B cell (primary cell): ENCODE measurements around the gene CBLN3. TPM values are rescaled to one million over a fixed set of nuclear protein-coding genes. Genes with fewer than 3 reads are reported as not detected.
A peak's percentile ranks its signal among the peaks of the same experiment; 100 is the strongest.

Source experiments
- ATAC-seq: fragments of 200-7000 bp; cut with Tn5 transposase; one replicate; pipeline ENCODE4 v1.10.0; 2021; ENCODE audit warnings: low read depth, mild to moderate bottlenecking, moderate number of reproducible peaks, moderate library complexity
- CTCF ChIA-PET: fragments of 350-600 bp; sonication (Branson Sonifier 250); formaldehyde crosslinking; loops from one replicate; lab custom pipeline; 2021; ENCODE audit warnings: antibody characterized with exemption, inconsistent platforms; lab: Charles Lee
- POLR2A ChIA-PET: fragments of 350-600 bp; sonication (Branson Sonifier 250); formaldehyde crosslinking; loops from one replicate; lab custom pipeline; 2021; ENCODE audit warnings: antibody characterized with exemption; lab: Charles Lee
- DNase-seq: peaks from one replicate; pipeline ENCODE4 v3.0.0; 2013
- H2AFZ ChIP-seq: 2 replicates; pipeline ENCODE4 v1.6.1; 2012; ENCODE audit warnings: mild to moderate bottlenecking, low read depth, low read length; ENCODE audit not compliant: insufficient read depth, poor library complexity, severe bottlenecking
- H3K27ac ChIP-seq, 2 donors: 1 replicate in 1 of 2; 2 replicates in 1 of 2; pipeline ENCODE4 v1.5.1; 2012 to 2013; ENCODE audit warnings: low read length in 2 of 2, mild to moderate bottlenecking in 2 of 2, moderate library complexity in 1 of 2
- H3K27me3 ChIP-seq, 4 experiments: fragments of 200-600 bp in 1 of 4; sonication (generic) in 1 of 4; replicated peaks in 1 of 4; 1 replicate in 2 of 4; 2 replicates in 2 of 4; pipeline versions ENCODE4 v1.6.1 to v1.7.0; 2013 to 2016; ENCODE audit warnings: low read length in 3 of 4, mild to moderate bottlenecking in 2 of 4, mixed read lengths in 1 of 4, moderate library complexity in 1 of 4; ENCODE audit not compliant: insufficient read depth in 4 of 4, control insufficient read depth in 3 of 4; ENCODE audit errors: control extremely low read depth in 1 of 4
- H3K36me3 ChIP-seq, 2 experiments: replicated peaks in 1 of 2; 1 replicate in 1 of 2; 2 replicates in 1 of 2; pipeline versions ENCODE4 v1.6.1 to v1.7.1; 2013; ENCODE audit warnings: low read length in 1 of 2; ENCODE audit not compliant: insufficient read depth in 2 of 2, control insufficient read depth in 1 of 2; ENCODE audit errors: control extremely low read depth in 1 of 2, extremely low read depth in 1 of 2
- H3K4me1 ChIP-seq, 2 donors: fragments of 200-600 bp in 1 of 2; sonication (generic) in 1 of 2; 1 replicate in 1 of 2; 2 replicates in 1 of 2; pipeline versions ENCODE4 v1.5.1 to v1.6.1; 2013 to 2017; ENCODE audit warnings: low read length in 2 of 2; ENCODE audit not compliant: control insufficient read depth in 2 of 2, insufficient read depth in 2 of 2
- H3K4me2 ChIP-seq: replicated peaks from 2 replicates; pipeline ENCODE3; 2012; ENCODE audit warnings: mild to moderate bottlenecking, low read depth, low read length; ENCODE audit not compliant: poor library complexity, severe bottlenecking
- H3K4me3 ChIP-seq, 5 experiments: fragments of 200-600 bp in 1 of 5; sonication (generic) in 1 of 5; 1 replicate in 3 of 5; 2 replicates in 2 of 5; pipeline versions ENCODE4 v1.5.1 to v1.7.0; 2011 to 2016; ENCODE audit warnings: low read length in 4 of 5, mild to moderate bottlenecking in 4 of 5, low read depth in 2 of 5, control low read depth in 1 of 5, moderate library complexity in 1 of 5; ENCODE audit not compliant: insufficient read depth in 1 of 5; ENCODE audit errors: control extremely low read depth in 1 of 5, extremely low read depth in 1 of 5
- H3K79me2 ChIP-seq: fragments of 200-600 bp; sonication (generic); one replicate; pipeline ENCODE4 v1.6.0; 2016; ENCODE audit warnings: low read length; ENCODE audit not compliant: control insufficient read depth, insufficient read depth
- H3K9ac ChIP-seq: fragments of 200-600 bp; sonication (generic); 2 replicates; pipeline ENCODE4 v1.6.1; 2017; ENCODE audit warnings: mild to moderate bottlenecking, low read length, moderate library complexity
- H3K9me3 ChIP-seq, 3 donors: one replicate each; pipeline versions ENCODE4 v1.6.1 to v1.7.1; 2013; ENCODE audit warnings: low read length in 2 of 3; ENCODE audit not compliant: control insufficient read depth in 2 of 3, insufficient read depth in 1 of 3; ENCODE audit errors: control extremely low read depth in 1 of 3
- H4K20me1 ChIP-seq: 2 replicates; pipeline ENCODE4 v1.6.0; 2012; ENCODE audit warnings: mild to moderate bottlenecking, low read length; ENCODE audit not compliant: insufficient read depth, control insufficient read depth, poor library complexity, severe bottlenecking
- H3K27ac Mint-ChIP-seq: one replicate; pipeline ENCODE4 v1.8.0; 2021; ENCODE audit warnings: mixed read lengths
- H3K27me3 Mint-ChIP-seq: one replicate; pipeline ENCODE4 v1.8.0; 2021; ENCODE audit warnings: mixed read lengths
- H3K4me1 Mint-ChIP-seq: one replicate; pipeline ENCODE4 v1.8.0; 2021; ENCODE audit warnings: mixed read lengths
- H3K4me3 Mint-ChIP-seq: one replicate; pipeline ENCODE4 v1.8.0; 2021; ENCODE audit warnings: mixed read lengths
- H3K9me3 Mint-ChIP-seq: one replicate; pipeline ENCODE4 v1.8.0; 2022; ENCODE audit warnings: mixed read lengths; ENCODE audit not compliant: insufficient read depth
- EZH2 ChIP-seq: IDR thresholded peaks from 2 replicates; pipeline ENCODE4 v1.6.1; 2012; ENCODE audit warnings: borderline replicate concordance, low read depth, mild to moderate bottlenecking, moderate library complexity, low read length; ENCODE audit not compliant: insufficient read depth, poor library complexity, severe bottlenecking
- WGBS: methylation state at CpG from one replicate; pipeline ENCODE4 v1.1.5; 2013; ENCODE audit warnings: missing lambda C conversion rate; ENCODE audit not compliant: insufficient coverage; 5-methylcytosine and 5-hydroxymethylcytosine counted together
- intact Hi-C: fragments of 100-400 bp; cut with micrococcal nuclease; formaldehyde crosslinking; loops from one replicate; pipeline ENCODE4 v1.10.0; 2022
- polyA plus RNA-seq: library from polyadenylated mRNA; depleted of rRNA; stranded (reverse); fragments of >200 nt; gene quantifications from 2 replicates; pipeline ENCODE4 v1.2.3, GENCODE V29; 2012
- total RNA-seq, 2 donors: library from RNA; stranded (reverse); fragments of 120-200 nt in 1 of 2; gene quantifications; 1 replicate in 1 of 2; 2 replicates in 1 of 2; pipeline versions ENCODE4 v1.2.3 to v1.2.4, GENCODE V29; 2013 to 2022
- TF ChIP-seq, protein P1 (sequence below): fragments of 200-600 bp; IDR thresholded peaks from one replicate; pipeline ENCODE4 v1.8.0; 2022; ENCODE audit warnings: antibody characterized with exemption, mild to moderate bottlenecking

Gene CBLN3
- total and polyA plus RNA-seq, 2 donors (not counting 1 experiment from before 2014, with no cell fraction given): 35.0 to 134 TPM

DNA sequence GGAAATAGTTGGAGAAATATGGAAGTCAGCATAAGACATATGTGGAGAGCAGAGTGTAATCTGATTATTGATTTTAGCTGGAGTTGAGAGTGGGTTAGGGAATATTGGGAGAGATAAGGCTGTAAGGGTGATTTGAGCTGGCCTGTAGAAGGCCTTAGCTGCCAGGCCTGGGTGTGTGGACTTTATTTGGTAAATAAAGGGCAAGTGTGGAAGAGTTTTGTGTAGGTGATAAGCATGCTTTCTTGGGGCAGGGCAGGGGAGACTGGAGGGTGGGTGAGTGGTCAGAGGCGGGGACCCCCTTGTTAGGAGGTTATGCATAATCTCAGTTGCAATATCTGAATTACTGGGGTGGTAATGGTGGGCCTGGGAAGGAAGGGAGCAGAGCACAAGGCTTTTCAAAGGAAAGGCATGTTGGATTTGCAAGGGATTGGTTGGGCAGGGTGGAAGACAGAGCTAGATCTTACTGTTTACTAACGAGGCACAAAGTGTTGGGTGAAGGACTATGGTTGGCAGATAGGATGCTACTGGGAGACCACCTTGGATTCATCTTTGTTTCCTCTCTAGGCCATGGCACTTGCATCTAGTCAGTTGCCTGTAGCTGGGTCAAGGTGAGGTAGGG lies 5.8 kb upstream of the CBLN3 start:
- DNase-seq (no peak), ATAC-seq (no peak)
- intact Hi-C loops: loop anchor here (10.0 kb wide), 1 partner anchor 1340 kb away; the partner anchor contains the start of genes ACIN1 and C14orf119
- Histone ChIP-seq H4K20me1 (peaks cover 79% of the 10 kb centered on the region), H3K9ac (no peak overlapping the region), H3K27me3 (no peaks in the 10 kb centered on the region), H3K27ac (peak overlapping the region in 1 of 2 donors; percentile 14), H3K4me3 (no peak overlapping the region), H3K36me3 (peaks cover 0 to 88% of the 10 kb centered on the region in 2 experiments), H3K79me2 (peaks cover 38% of the 10 kb centered on the region), H3K4me2 (no peak overlapping the region), H3K4me1 (peaks cover 34 to 36% of the 10 kb centered on the region in 2 donors), H3K9me3 (no peaks in the 10 kb centered on the region), H2AFZ (no peak overlapping the region)
- WGBS: 100% methylated on average over 2 of the region's 2 CpGs
- H3K4me1 Mint-ChIP-seq: peaks cover 63% of the 10 kb centered on the region
- no peaks in the 10 kb centered on the region for H3K27me3 Mint-ChIP-seq
- POLR2A ChIA-PET: interaction anchor here (1.0 to 2.8 kb wide), 2 partner anchors 69 to 102 kb away, joined by 12 to 20 read pairs; no protein-coding TSS in a partner anchor
- CTCF ChIA-PET: interaction anchor here (0.6 to 17.4 kb wide), 13 partner anchors 11 to 244 kb away, joined by 3 to 650 read pairs (median 6); partner anchors contain the start of genes ADCY4, LTB4R, MDP1 and RIPK3
- H3K9me3 Mint-ChIP-seq: no peaks in the 10 kb centered on the region
- no peak for TF ChIP-seq EZH2
- TF ChIP-seq, protein P1, sequence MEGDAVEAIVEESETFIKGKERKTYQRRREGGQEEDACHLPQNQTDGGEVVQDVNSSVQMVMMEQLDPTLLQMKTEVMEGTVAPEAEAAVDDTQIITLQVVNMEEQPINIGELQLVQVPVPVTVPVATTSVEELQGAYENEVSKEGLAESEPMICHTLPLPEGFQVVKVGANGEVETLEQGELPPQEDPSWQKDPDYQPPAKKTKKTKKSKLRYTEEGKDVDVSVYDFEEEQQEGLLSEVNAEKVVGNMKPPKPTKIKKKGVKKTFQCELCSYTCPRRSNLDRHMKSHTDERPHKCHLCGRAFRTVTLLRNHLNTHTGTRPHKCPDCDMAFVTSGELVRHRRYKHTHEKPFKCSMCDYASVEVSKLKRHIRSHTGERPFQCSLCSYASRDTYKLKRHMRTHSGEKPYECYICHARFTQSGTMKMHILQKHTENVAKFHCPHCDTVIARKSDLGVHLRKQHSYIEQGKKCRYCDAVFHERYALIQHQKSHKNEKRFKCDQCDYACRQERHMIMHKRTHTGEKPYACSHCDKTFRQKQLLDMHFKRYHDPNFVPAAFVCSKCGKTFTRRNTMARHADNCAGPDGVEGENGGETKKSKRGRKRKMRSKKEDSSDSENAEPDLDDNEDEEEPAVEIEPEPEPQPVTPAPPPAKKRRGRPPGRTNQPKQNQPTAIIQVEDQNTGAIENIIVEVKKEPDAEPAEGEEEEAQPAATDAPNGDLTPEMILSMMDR: no peak
- peak overlapping the region; percentile 47 for H3K27ac Mint-ChIP-seq
- peak overlapping the region; percentile 6 for H3K4me3 Mint-ChIP-seq

DNA sequence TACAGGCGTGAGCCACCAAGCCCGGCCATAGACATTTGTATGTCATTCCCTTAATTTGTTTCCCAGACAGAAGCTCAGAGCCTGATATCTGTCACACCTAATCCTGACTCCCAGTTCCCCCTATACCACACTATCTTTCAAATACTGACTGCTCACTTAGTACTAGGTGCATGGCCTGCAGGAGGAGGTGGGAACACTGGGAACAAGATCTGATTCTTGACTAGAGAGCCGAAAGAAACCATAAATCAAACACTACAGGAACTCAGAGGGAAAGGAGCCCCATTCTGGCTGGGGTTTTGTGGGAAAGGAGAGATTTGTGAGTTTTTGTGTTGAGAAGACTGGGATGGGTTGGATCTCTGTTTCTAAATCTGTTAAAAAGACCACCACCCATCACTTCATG lies 5.2 kb upstream of the CBLN3 start:
- WGBS: 94% methylated on average over 2 of the region's 3 CpGs
- Histone ChIP-seq H3K27me3 (no peaks in the 10 kb centered on the region), H3K27ac (no peak overlapping the region), H2AFZ (no peak overlapping the region), H3K4me2 (no peak overlapping the region), H3K4me1 (peaks cover 34 to 36% of the 10 kb centered on the region in 2 donors), H3K9me3 (no peaks in the 10 kb centered on the region), H3K79me2 (peaks cover 42% of the 10 kb centered on the region), H3K4me3 (no peak overlapping the region), H3K9ac (no peak overlapping the region), H3K36me3 (peaks cover 0 to 82% of the 10 kb centered on the region in 2 experiments), H4K20me1 (peaks cover 73% of the 10 kb centered on the region)
- TF ChIP-seq, protein P1: no peak
- no peak for TF ChIP-seq EZH2
- intact Hi-C loops: loop anchor here (5.0 to 10.0 kb wide), 2 partner anchors 422 to 1340 kb away; partner anchors contain the start of genes ACIN1 and C14orf119
- H3K4me3 Mint-ChIP-seq: no peak overlapping the region
- ChIA-PET POLR2A (interaction anchor here (1.0 kb wide), 1 partner anchor 68 kb away, joined by 12 read pairs; no protein-coding TSS in a partner anchor), CTCF (interaction anchor here (1.7 to 17.4 kb wide), 4 partner anchors 11 to 219 kb away, joined by 4 to 650 read pairs (median 36); partner anchors contain the start of genes ADCY4, MDP1 and RIPK3)
- no peaks in the 10 kb centered on the region for H3K9me3 Mint-ChIP-seq
- ATAC-seq (no peak), DNase-seq (no peak)
- H3K27me3 Mint-ChIP-seq: no peaks in the 10 kb centered on the region
- H3K27ac Mint-ChIP-seq: peak overlapping the region; percentile 47
- peaks cover 62% of the 10 kb centered on the region for H3K4me1 Mint-ChIP-seq
